Keratinocyte (primary cell): ENCODE measurements around the gene NMD3.

Experiments used
- CTCF ChIP-seq, 3 experiments: IDR thresholded peaks in 1 of 3; conservative IDR thresholded peaks in 1 of 3; optimal IDR thresholded peaks in 1 of 3; 2 replicates in 2 of 3; 3 replicates in 1 of 3; pipeline versions ENCODE3 to v1.5.1; 2011; ENCODE audit warnings: low read length in 3 of 3, mild to moderate bottlenecking in 3 of 3, moderate library complexity in 2 of 3, control low read depth in 1 of 3, inconsistent platforms in 1 of 3; ENCODE audit not compliant: insufficient read depth in 2 of 3; ENCODE audit errors: extremely low read depth in 1 of 3
- EZH2 ChIP-seq: IDR thresholded peaks from one replicate; pipeline ENCODE4 v1.6.1; 2012; ENCODE audit warnings: inconsistent platforms, mild to moderate bottlenecking, low read length, moderate library complexity

GRCh38 chr3:161244538-161244937 is 23.4 kb downstream of the NMD3 start:
- TF ChIP-seq CTCF (optimal IDR thresholded peaks at IDR 0.05 in 1 of 3, IDR thresholded peaks at IDR 0.05 in 1 of 3, conservative IDR thresholded peaks at IDR 0.05 in 1 of 3; ENCODE audit: extremely low read depth in 1 of 3, insufficient read depth in 2 of 3, low read length in 3 of 3) (no peak), EZH2 (no peak)
